Uterus (tissue), 4 donors: ENCODE results near the gene EDEM3. TPM values are rescaled to one million over a fixed set of nuclear protein-coding genes. Genes with fewer than 3 reads are reported as not detected.

ENCODE experiments used
- DNase-seq, 2 donors: peaks; one replicate each; pipeline ENCODE4 v3.0.0-alpha.2; 2019 to 2020
- H3K27ac ChIP-seq, 2 donors: fragments of 200-600 bp; sonication (generic); 1 replicate in 1 of 2; 2 replicates in 1 of 2; pipeline ENCODE4 v1.5.1; 2016 to 2018
- H3K27me3 ChIP-seq, 2 donors: fragments of 200-600 bp; sonication (generic); one replicate each; pipeline ENCODE4 v1.5.1; 2018 to 2019; ENCODE audit warnings: control low read depth in 1 of 2
- H3K36me3 ChIP-seq, 2 donors: fragments of 200-600 bp; sonication (generic); one replicate each; pipeline ENCODE4 v1.5.1; 2019; ENCODE audit warnings: control low read depth in 1 of 2
- H3K4me1 ChIP-seq, 2 donors: fragments of 200-600 bp; sonication (generic); one replicate each; pipeline ENCODE4 v1.5.1; 2018 to 2019; ENCODE audit warnings: control low read depth in 1 of 2
- H3K4me3 ChIP-seq, 2 donors: fragments of 200-600 bp; sonication (generic); 1 replicate in 1 of 2; 2 replicates in 1 of 2; pipeline ENCODE4 v1.5.1; 2018 to 2019; ENCODE audit warnings: mild to moderate bottlenecking in 1 of 2
- H3K9me3 ChIP-seq, 2 donors: fragments of 200-600 bp; sonication (generic); one replicate each; pipeline ENCODE4 v1.5.1; 2019; ENCODE audit warnings: control low read depth in 1 of 2
- POLR2A ChIP-seq, 2 donors: fragments of 450-650 bp; IDR thresholded peaks; one replicate each; pipeline ENCODE4 v1.6.1; 2016; ENCODE audit warnings: antibody characterized with exemption in 2 of 2, mild to moderate bottlenecking in 1 of 2, moderate library complexity in 1 of 2
- intact Hi-C: fragments of 100-400 bp; cut with DNase I; formaldehyde crosslinking; loops from one replicate; pipeline ENCODE4 v1.15.1; 2023; ENCODE audit warnings: low total_unique reads
- total RNA-seq, 4 donors: library from RNA; depleted of rRNA in 3 of 4; stranded (reverse); fragments of >200 nt in 3 of 4; gene quantifications; one replicate each; pipeline versions ENCODE4 v1.1.0 to v1.2.4, GENCODE V29; 2014 to 2023
- TF ChIP-seq, protein P1 (sequence below), 4 experiments: fragments of 200-600 bp in 2 of 4; fragments of 450-650 bp in 2 of 4; sonication (generic) in 2 of 4; IDR thresholded peaks; one replicate each; pipeline ENCODE4 v1.5.1; 2016 to 2019; ENCODE audit warnings: antibody characterized with exemption in 4 of 4, mild to moderate bottlenecking in 2 of 4, moderate library complexity in 1 of 4
- donor health status: DM: yes; HTN: yes; CAD: no.

Gene EDEM3
- total RNA-seq, 4 donors from 2014 or later: 12.8 to 64.7 (median 35.6) TPM

GRCh38 chr1:184672013-184672726 is 82.5 kb downstream of the EDEM3 start:
- DNase-seq: no peak
- Histone ChIP-seq H3K4me3 (no peak overlapping the region), H3K27ac (no peak overlapping the region), H3K27me3 (no peaks in the 10 kb centered on the region), H3K4me1 (no peaks in the 10 kb centered on the region), H3K36me3 (no peaks in the 10 kb centered on the region), H3K9me3 (no peaks in the 10 kb centered on the region)
- intact Hi-C loops: no loop called here
- TF ChIP-seq, protein P1, sequence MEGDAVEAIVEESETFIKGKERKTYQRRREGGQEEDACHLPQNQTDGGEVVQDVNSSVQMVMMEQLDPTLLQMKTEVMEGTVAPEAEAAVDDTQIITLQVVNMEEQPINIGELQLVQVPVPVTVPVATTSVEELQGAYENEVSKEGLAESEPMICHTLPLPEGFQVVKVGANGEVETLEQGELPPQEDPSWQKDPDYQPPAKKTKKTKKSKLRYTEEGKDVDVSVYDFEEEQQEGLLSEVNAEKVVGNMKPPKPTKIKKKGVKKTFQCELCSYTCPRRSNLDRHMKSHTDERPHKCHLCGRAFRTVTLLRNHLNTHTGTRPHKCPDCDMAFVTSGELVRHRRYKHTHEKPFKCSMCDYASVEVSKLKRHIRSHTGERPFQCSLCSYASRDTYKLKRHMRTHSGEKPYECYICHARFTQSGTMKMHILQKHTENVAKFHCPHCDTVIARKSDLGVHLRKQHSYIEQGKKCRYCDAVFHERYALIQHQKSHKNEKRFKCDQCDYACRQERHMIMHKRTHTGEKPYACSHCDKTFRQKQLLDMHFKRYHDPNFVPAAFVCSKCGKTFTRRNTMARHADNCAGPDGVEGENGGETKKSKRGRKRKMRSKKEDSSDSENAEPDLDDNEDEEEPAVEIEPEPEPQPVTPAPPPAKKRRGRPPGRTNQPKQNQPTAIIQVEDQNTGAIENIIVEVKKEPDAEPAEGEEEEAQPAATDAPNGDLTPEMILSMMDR (IDR thresholded peaks at IDR 0.05): no peak
- TF ChIP-seq POLR2A (IDR thresholded peaks at IDR 0.05): no peak

DNA sequence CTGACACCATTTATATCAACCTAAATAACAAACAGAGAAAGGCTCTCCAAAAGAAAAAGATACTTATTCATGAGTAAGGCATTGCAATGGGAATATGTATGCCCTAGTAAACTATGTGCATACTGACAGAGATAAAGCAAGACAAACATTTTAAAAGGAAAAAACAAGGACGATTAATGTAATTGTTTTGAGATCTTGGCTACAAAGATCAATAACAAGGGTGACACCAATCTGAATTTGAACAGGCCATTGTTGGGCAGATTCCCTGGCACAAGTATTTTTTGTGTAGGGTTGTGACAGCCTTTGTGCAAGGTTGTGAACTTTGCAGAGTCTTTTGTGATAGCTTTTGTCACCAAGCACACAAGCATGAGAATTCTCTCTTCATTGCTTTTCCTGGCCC is 85.3 kb downstream of the EDEM3 start:
- Histone ChIP-seq H3K36me3 (no peaks in the 10 kb centered on the region), H3K9me3 (no peaks in the 10 kb centered on the region), H3K27me3 (no peaks in the 10 kb centered on the region), H3K27ac (no peak overlapping the region), H3K4me3 (no peak overlapping the region), H3K4me1 (peaks cover 0 to under 1% of the 10 kb centered on the region in 2 donors)
- intact Hi-C loops: loop anchor here (10.0 kb wide), 1 partner anchor 285 kb away; the partner anchor contains the start of gene C1orf21
- TF ChIP-seq, protein P1 (IDR thresholded peaks at IDR 0.05): no peak
- TF ChIP-seq POLR2A (IDR thresholded peaks at IDR 0.05): no peak
- DNase-seq: no peak

DNA sequence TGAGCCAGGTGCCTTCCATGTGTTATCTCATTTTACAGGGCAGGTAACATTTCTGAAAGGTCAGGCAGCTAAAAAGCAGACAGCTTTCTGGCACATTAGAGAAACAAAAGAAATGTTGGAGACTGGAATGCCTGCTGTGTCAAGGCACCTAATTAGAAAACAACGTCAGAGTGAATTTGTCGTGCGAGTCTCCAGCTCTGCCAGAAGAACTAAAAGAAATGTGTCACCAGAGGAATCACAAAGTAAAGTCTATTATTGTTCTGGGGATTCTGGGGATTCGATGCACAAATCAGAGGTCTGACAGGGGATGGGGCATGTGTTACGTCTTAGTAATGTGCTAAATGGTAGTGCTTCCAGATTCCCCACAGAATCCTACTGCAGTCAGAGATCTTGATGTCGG is 89.3 kb downstream of the EDEM3 start:
- Histone ChIP-seq H3K9me3 (no peaks in the 10 kb centered on the region), H3K4me1 (peaks cover 0 to 8% of the 10 kb centered on the region in 2 donors), H3K27me3 (no peaks in the 10 kb centered on the region), H3K4me3 (no peak overlapping the region), H3K36me3 (no peaks in the 10 kb centered on the region), H3K27ac (no peak overlapping the region)
- DNase-seq: no peak
- intact Hi-C loops: loop anchor here (10.0 kb wide), 1 partner anchor 281 kb away; the partner anchor contains the start of gene C1orf21
- no peak for TF ChIP-seq POLR2A (IDR thresholded peaks at IDR 0.05)
- TF ChIP-seq, protein P1 (IDR thresholded peaks at IDR 0.05): no peak

DNA sequence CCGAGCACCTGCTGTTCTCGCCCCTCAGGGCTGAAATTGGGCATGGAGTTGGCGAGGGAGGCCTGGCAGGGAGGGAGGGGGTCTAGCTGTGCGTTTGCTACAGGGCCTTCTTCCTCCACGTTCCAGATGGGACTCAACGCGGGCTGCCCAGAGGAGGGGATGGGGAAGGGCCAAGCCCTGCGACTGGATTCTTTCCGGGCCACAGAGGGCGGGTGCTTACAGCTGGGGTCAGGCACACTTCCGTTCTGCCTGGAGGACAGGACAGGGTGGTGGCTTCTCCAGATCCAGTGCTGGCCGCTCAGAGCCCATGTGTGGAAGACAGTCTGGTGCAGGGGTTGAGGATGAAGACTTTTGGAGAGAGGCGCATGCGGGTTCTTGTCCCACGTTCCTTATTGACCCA is 90.0 kb downstream of the EDEM3 start:
- no peak for TF ChIP-seq POLR2A (IDR thresholded peaks at IDR 0.05)
- TF ChIP-seq, protein P1 (IDR thresholded peaks at IDR 0.05): no peak
- Histone ChIP-seq H3K9me3 (no peaks in the 10 kb centered on the region), H3K4me1 (peaks cover 0 to 8% of the 10 kb centered on the region in 2 donors), H3K27me3 (no peaks in the 10 kb centered on the region), H3K36me3 (no peaks in the 10 kb centered on the region), H3K27ac (no peak overlapping the region), H3K4me3 (no peak overlapping the region)
- intact Hi-C loops: loop anchor here (10.0 kb wide), 1 partner anchor 280 kb away; the partner anchor contains the start of gene C1orf21
- no peak for DNase-seq

DNA sequence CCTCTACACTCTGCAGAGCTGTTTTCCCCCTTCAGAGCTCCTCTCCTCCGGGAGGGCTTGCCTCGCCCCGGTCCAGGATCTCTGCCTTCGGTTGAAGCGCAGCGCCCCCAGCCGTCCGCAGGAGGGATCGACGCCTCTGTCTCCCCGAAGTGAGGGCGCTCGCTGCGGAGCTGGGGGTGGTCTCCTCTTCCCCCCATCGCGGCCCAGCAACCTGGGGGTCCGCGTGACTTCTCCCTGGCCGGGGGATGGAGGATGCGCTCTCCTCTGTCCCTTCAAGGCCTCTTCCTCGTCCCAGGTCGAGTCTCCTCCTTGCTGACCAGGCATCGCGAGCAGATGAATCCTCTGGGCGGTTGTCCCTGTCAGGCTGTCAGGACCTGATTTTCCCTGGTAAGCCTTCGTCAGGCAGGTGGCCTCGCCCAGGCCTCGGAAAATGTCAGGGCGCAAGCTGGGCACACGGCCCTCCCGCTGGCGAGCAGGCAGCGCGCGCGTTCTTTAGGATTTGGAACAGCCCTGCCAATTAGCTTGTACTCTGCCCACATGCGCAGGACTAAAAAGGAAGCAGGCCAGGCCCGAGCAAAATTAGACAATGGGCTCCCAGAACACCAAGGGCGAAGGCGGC is 90.5 kb downstream of the EDEM3 start:
- intact Hi-C loops: loop anchor here (10.0 kb wide), 1 partner anchor 279 kb away; the partner anchor contains the start of gene C1orf21
- Histone ChIP-seq H3K9me3 (no peaks in the 10 kb centered on the region), H3K4me1 (peaks cover 0 to 8% of the 10 kb centered on the region in 2 donors), H3K4me3 (peak overlapping the region in 1 of 2 donors; percentile 22), H3K27ac (no peak overlapping the region), H3K36me3 (no peaks in the 10 kb centered on the region), H3K27me3 (no peaks in the 10 kb centered on the region)
- TF ChIP-seq, protein P1 (IDR thresholded peaks at IDR 0.05): peak; percentile 85 to 97 (median 93)
- TF ChIP-seq POLR2A (IDR thresholded peaks at IDR 0.05): peak in 1 of 2 donors; percentile 7
- peak; percentile 84 for DNase-seq
